Prostate gland (tissue), 2 donors: Measurements from ENCODE around the gene CHD5. TPM values are rescaled to one million over a fixed set of nuclear protein-coding genes. Genes with fewer than 3 reads are reported as not detected.

Experiments
- DNase-seq: peaks from one replicate; pipeline ENCODE4 v3.0.0-alpha.2; 2019; ENCODE audit warnings: low spot score
- H3K27ac ChIP-seq, 2 donors: fragments of 200-600 bp; sonication (generic); 2 replicates each; pipeline ENCODE4 v1.5.1; 2017 to 2019
- H3K27me3 ChIP-seq: fragments of 200-600 bp; sonication (generic); replicated peaks from 2 replicates; pipeline ENCODE4 v1.5.1; 2019; ENCODE audit not compliant: insufficient read depth
- H3K36me3 ChIP-seq, 2 donors: fragments of 200-600 bp; sonication (generic); 1 replicate in 1 of 2; 2 replicates in 1 of 2; pipeline versions ENCODE4 v1.5.1 to v1.8.1; 2017 to 2019
- H3K4me1 ChIP-seq: fragments of 200-600 bp; sonication (generic); replicated peaks from 2 replicates; pipeline ENCODE4 v1.5.1; 2019
- H3K4me3 ChIP-seq, 2 donors: fragments of 200-600 bp; sonication (generic); 2 replicates each; pipeline ENCODE4 v1.5.1; 2017 to 2019
- H3K9me3 ChIP-seq: fragments of 200-600 bp; sonication (generic); 2 replicates; pipeline ENCODE4 v1.5.1; 2017
- POLR2A ChIP-seq: fragments of 450-650 bp; IDR thresholded peaks from one replicate; pipeline ENCODE4 v1.6.1; 2016; ENCODE audit warnings: antibody characterized with exemption, mild to moderate bottlenecking
- POLR2AphosphoS5 ChIP-seq: sonication (generic); formaldehyde crosslinking; IDR thresholded peaks from one replicate; pipeline ENCODE4 v1.6.1; 2017; ENCODE audit warnings: antibody characterized with exemption
- WGBS: methylation state at CpG from one replicate; pipeline ENCODE4 v1.1.5; 2018; 5-methylcytosine and 5-hydroxymethylcytosine counted together
- intact Hi-C: fragments of 100-400 bp; cut with DNase I; formaldehyde crosslinking; loops from one replicate; pipeline ENCODE4 v1.14.2; 2022
- total RNA-seq, 2 donors: library from RNA; depleted of rRNA; stranded (reverse); fragments of >200 nt; gene quantifications; one replicate each; pipeline ENCODE4 v1.1.0, GENCODE V29; 2016
- TF ChIP-seq, protein P1 (sequence below), 4 experiments: fragments of 200-600 bp in 2 of 4; fragments of 450-650 bp in 2 of 4; sonication (generic) in 2 of 4; IDR thresholded peaks; 1 replicate in 3 of 4; 2 replicates in 1 of 4; pipeline ENCODE4 v1.5.1; 2016 to 2019; ENCODE audit warnings: antibody characterized with exemption in 4 of 4, mild to moderate bottlenecking in 2 of 4, moderate library complexity in 2 of 4

CHD5 gene
- total RNA-seq, 2 donors from 2014 or later: 4.9 to 17.0 TPM

DNA sequence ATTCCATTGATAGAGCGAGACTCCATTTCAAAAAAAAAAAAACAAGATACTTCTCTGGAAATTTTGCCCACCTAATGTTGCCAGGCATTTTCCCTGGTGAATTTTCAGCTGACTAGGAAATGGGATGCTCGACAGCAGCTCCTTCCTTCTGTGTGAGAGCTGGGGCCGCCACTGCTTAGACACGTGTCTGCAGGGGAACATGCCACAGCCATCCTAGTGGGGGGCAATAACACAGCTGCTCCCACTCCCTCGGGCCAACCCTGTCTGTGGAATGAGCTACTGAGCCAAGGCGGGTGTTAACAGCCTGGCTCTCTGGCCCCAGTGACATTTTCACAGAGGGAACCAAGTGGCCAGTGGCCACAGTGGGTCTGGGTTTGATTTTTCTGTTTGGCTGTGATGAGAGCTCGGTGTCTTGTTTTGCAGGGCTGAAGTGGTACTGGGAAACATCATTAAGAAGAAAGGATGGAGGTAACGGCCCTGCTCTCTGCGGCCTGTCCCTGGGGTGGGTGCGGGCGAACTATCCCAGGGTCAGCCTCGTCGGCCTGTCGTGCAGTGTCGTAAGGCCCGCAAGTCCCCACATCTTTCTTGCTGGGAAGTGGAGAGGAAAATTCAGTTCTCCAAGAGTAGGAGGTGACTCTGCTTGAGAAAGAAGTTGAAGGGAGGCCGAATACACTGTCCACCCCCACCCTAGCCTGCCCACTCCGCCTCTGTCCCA lies 95.2 kb downstream of the CHD5 start:
- TF ChIP-seq POLR2AphosphoS5: no peak
- TF ChIP-seq POLR2A: no peak
- TF ChIP-seq, protein P1, sequence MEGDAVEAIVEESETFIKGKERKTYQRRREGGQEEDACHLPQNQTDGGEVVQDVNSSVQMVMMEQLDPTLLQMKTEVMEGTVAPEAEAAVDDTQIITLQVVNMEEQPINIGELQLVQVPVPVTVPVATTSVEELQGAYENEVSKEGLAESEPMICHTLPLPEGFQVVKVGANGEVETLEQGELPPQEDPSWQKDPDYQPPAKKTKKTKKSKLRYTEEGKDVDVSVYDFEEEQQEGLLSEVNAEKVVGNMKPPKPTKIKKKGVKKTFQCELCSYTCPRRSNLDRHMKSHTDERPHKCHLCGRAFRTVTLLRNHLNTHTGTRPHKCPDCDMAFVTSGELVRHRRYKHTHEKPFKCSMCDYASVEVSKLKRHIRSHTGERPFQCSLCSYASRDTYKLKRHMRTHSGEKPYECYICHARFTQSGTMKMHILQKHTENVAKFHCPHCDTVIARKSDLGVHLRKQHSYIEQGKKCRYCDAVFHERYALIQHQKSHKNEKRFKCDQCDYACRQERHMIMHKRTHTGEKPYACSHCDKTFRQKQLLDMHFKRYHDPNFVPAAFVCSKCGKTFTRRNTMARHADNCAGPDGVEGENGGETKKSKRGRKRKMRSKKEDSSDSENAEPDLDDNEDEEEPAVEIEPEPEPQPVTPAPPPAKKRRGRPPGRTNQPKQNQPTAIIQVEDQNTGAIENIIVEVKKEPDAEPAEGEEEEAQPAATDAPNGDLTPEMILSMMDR (IDR thresholded peaks at IDR 0.05): no peak
- Histone ChIP-seq H3K4me1 (no peaks in the 10 kb centered on the region), H3K27ac (no peak overlapping the region), H3K4me3 (no peak overlapping the region), H3K27me3 (no peaks in the 10 kb centered on the region), H3K36me3 (no peaks in the 10 kb centered on the region), H3K9me3 (no peaks in the 10 kb centered on the region)
- intact Hi-C loops: no loop called here
- no peak for DNase-seq
- 89% methylated on average over 18 of the region's 18 CpGs for WGBS

DNA sequence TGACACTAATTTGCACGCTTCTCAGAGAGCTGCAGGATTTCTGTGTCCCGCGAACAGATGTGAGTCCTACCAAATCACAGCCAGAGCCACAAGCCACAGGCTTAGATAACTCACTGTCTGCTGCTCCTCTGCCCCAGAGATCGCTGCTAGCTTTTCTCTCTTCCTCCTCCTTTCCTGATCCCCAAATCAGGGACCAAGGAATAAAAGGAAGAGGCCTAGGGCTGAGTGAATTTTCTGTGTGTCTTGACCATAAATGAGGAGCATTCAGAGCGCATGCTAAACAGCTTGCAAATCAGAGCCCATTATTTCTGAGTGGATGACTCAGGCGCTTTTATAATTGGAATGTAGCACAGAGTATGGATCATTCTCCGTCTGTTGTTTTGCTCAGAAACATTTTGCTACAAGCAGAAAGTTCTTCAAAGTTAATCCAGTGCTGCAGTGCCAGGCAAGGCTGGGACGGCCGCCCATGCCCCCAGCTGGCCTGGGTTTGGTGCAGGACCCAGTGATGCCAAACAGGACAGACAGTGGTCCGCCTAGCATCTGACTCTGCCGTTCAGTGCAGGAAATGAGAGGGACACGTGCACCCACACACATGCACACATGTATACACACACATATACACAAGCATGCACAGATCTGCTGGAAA lies 96.2 kb downstream of the CHD5 start:
- Histone ChIP-seq H3K36me3 (no peaks in the 10 kb centered on the region), H3K9me3 (no peaks in the 10 kb centered on the region), H3K27ac (no peak overlapping the region), H3K4me1 (no peaks in the 10 kb centered on the region), H3K27me3 (no peaks in the 10 kb centered on the region), H3K4me3 (no peak overlapping the region)
- no peak for TF ChIP-seq POLR2A
- no peak for TF ChIP-seq POLR2AphosphoS5
- WGBS: 66% methylated on average over 12 of the region's 12 CpGs
- DNase-seq: no peak
- intact Hi-C loops: no loop called here

DNA sequence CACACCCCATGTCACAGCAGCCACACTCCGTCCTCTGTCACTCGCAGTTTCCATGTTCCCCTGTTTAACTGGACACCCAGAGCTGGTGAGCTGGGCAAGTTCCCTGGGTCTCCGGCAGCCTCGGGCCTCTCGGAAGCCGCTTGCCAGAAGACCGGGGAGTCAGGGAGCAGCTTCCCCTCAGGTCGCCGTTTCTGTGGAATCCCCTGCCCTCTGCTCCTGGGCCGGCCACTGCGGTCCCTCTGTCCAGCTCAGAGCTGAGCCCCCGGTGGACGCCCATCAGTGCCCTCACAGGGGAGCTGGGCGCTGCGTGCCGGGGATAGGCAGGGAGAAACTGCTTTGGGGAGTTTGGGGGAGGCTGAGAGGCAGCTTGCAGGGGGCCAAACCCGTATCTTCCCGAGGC lies 96.7 kb downstream of the CHD5 start:
- Histone ChIP-seq H3K27ac (no peak overlapping the region), H3K4me1 (no peaks in the 10 kb centered on the region), H3K27me3 (no peaks in the 10 kb centered on the region), H3K36me3 (no peaks in the 10 kb centered on the region), H3K4me3 (no peak overlapping the region), H3K9me3 (no peaks in the 10 kb centered on the region)
- DNase-seq: no peak
- TF ChIP-seq, protein P1 (IDR thresholded peaks at IDR 0.05): no peak
- no peak for TF ChIP-seq POLR2AphosphoS5
- TF ChIP-seq POLR2A: no peak
- WGBS: 65% methylated on average over 18 of the region's 18 CpGs
- intact Hi-C loops: no loop called here

DNA sequence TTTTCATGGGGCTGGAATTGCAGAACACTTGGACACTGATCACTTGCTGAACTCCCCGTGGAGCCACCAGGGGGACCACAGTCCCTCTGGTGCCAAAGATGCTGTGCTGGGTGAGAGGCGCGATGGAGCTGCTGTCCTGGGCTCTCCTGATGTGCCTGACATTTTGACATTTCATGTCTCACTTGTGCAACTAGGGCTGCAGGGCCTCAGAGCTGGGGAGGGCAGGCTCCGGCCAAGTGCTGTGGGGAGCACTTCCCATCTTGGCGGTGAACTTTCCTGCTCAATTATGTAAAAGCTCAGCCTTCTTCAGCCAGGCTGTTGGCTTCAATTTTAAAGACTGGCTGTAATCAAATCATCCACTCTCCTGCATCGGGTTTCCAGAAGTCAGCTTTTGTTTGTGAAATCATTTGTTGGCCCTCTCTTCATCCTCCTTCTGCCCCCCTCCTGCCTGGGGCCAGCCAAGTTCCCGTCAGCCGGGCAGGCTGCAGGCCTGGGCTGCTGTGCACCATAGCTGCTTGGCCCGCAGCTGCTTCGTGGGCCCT lies 97.6 kb downstream of the CHD5 start:
- no peak overlapping the region for H3K27ac ChIP-seq
- TF ChIP-seq POLR2AphosphoS5 (no peak), POLR2A (no peak)
- TF ChIP-seq, protein P1 (IDR thresholded peaks at IDR 0.05): peak in 2 of 4 experiments; percentile 9 to 13
- no peaks in the 10 kb centered on the region for H3K27me3 ChIP-seq
- 49% methylated on average over 10 of the region's 10 CpGs for WGBS
- H3K4me3 ChIP-seq: no peak overlapping the region
- H3K9me3 ChIP-seq: no peaks in the 10 kb centered on the region
- H3K4me1 ChIP-seq: no peaks in the 10 kb centered on the region
- intact Hi-C loops: no loop called here
- H3K36me3 ChIP-seq: no peaks in the 10 kb centered on the region
- no peak for DNase-seq

DNA sequence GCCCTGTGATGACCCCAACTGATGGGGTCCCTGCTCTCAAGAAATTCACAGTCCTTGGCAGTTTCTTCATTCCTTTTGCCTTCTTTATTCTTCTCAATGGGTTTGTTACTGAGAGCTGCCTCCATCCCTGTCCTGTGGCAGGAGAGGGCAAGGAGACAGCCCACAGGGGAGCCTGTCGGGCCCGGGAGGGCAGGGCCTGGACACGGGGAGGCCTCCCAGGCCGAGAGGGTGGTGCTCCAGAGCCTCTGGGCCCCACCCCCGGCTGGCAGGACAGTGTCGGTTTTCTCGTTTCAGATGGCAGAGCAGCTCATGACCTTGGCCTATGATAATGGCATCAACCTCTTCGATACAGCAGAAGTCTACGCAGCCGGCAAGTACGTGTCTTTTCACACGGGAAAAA lies 98.2 kb downstream of the CHD5 start:
- Histone ChIP-seq H3K27ac (no peak overlapping the region), H3K27me3 (no peaks in the 10 kb centered on the region), H3K4me1 (no peaks in the 10 kb centered on the region), H3K9me3 (no peaks in the 10 kb centered on the region), H3K4me3 (no peak overlapping the region), H3K36me3 (no peaks in the 10 kb centered on the region)
- intact Hi-C loops: no loop called here
- no peak for TF ChIP-seq POLR2A
- TF ChIP-seq, protein P1 (IDR thresholded peaks at IDR 0.05): no peak
- TF ChIP-seq POLR2AphosphoS5: no peak
- no peak for DNase-seq
- 76% methylated on average over 12 of the region's 12 CpGs for WGBS
